GM19324 (cell line): Measurements from ENCODE around the gene KIF24.
"Not testable (repeated sequence)": the region's sequence is repeated elsewhere in the genome, so short reads cannot be mapped to it uniquely, and the experiment has no call there.

Source experiments
- ATAC-seq: cut with Tn5 transposase; IDR thresholded peaks from one replicate; pipeline ENCODE4 v1.9.1; 2021; ENCODE audit warnings: mild to moderate bottlenecking, moderate library complexity; ENCODE audit not compliant: unreplicated experiment, low FRiP score

The KIF24 gene

GRCh38 chr9:34367751-34368410 is 38.8 kb upstream of the KIF24 start:
- ATAC-seq, result not testable (repeated sequence)

DNA sequence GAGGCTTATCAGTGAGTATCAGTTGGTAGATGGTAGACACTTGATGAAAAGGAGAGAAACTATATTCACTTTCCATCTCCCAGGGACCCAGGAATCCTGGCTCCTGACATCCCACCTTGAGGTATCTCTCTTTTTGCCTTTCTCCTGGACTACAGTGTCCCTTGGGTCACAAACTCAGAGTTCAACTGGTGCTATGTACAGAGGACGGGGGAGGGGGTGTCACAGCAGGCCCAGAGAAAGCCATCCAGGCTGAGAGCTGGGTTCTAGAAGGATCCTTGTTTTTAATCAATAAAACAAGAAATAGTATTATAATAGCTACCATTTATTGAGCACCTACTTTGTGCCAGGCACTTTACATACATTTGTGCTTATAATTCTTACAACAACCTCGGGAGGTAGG is 37.3 kb upstream of the KIF24 start:
- no peak for ATAC-seq

DNA sequence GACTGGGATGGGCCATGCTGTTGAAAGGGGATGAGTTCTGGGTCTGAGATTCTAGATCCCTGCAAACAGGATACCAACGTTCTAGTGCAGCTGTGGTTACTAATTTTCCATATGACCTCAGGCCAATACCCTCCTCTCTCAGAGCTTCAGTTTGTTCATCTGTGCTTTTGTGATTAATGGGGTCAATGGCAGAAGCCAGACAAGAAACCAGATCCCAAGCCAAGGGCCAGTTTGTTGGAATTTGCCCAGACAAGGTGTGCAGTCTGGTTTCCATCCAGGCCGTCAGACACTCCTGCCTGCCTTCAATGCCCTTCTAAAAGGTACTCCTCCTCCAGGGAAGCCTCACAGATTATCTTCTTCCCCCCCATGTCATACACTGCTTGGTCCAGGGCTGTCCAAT is 36.2 kb upstream of the KIF24 start:
- no peak for ATAC-seq

GRCh38 chr9:34363619-34364351 is 34.7 kb upstream of the KIF24 start:
- no peak for ATAC-seq

DNA sequence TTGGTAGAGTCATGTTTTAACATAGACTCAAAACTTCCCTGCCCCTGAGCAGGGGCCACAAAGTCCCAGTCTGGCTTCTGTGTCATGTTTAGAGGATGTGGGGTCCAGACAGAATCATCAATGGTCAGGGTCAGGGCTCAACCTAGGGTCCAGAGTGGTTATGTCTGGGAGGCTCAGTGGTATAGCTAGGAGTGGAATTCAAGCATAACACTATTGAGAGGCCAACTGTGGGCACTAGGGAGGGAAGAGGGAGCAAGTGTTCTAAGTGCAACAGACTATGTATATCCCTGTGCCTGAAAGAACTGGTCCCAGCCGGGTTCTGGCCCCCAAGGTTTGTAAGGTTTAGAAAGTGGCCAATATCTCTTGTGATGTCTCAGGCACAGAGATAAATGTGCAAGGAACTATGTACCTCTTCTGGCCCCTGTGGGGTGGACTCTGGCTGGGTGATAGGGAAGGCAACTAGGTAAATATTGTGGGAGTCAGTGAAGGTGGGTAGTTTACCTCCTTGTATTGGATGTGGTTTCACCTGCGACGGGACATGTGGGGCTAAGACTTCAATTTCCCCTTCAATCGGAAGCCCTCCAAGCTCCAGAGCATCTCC is 33.6 kb upstream of the KIF24 start:
- no peak for ATAC-seq

DNA sequence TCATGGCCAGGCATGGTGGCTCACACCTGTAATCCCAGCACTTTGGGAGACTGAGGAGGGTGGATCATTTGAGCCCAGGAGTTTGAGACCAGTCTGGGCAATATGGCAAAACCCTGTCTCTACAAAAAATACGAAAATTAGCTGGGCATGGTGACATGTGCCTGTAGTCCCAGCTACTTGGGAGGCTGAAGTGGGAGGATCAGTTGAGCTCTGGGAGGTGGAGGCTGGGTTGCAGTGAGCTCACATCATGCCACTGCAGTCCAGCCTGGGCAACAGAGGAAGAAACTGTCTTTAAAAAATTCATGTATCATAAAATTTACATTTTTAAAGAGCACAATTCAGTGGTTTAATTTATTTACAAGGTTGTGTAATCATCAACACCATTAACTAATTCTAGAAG is 23.9 kb upstream of the KIF24 start:
- not testable (repeated sequence) for ATAC-seq

GRCh38 chr9:34352122-34352652 is 23.1 kb upstream of the KIF24 start:
- ATAC-seq, result not testable (repeated sequence)

- no peak for ATAC-seq
Observed at GRCh38 chr9:34349324-34349723, 20.3 kb upstream of the KIF24 start.

GRCh38 chr9:34347800-34348158 is 18.7 kb upstream of the KIF24 start:
- no peak for ATAC-seq

DNA sequence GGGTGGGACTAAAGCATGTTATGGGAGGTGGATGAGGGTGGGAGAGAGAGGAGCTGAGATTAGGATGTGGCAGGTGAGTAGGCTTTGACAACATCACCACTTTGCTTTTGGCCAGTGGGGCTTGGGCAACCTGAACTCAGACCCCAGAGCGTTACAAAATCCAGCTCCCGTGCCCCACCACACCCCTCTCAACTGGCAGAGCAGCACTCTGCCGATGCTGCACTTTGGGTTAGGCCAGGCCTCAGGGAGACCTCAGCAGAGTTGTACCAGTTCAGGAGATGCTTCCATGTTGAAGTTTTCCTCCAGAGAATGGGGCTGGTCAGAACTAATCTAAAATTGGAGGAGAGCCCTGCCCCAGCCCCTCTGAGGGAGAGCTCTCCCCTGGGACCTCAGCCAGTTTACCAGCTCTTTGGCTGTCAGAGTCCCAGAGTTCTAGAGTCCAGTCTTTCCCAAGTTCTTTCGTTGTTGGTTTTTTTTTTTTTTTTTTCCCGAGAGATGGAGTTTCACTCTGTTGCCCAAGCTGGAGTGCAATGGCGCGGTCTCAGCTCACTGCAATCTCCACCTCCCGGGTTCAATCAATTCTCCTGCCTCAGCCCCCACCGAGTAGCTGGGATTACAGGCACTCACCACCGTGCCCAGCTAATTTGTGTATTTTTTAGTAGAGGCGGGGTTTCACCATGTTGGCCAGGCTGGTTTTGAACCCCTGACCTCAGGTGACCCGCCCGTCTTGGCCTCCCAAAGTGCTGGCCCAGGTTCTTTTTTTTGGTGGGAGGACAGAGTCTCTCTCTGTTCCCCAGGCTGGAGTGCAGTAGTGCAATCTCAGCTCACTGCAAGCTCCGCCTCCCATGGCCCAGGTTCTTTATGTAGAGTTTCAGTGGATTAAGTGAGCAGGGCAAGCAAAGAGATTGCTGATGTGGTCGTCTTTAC is 18.1 kb upstream of the KIF24 start:
- ATAC-seq, result no peak

DNA sequence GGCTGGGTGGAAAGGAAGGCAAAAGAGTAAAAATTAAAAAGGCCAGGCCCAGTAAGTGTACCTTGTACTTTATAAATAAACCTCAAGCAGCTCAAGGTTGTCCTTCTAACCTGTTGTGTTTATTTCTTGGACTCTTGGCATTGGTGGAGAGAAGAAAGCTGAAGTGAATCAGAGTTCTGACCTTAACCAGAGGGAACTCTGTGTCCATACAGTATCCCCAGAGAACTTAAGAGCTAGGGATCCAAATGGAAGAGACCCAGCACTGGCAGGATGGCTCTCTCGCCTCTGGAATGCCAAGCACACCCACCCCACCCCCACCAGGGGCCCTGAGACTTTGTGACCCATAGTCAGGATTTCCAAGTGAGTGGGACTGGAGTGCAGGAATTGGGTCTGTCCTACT is 14.5 kb upstream of the KIF24 start:
- ATAC-seq, result no peak

- ATAC-seq, result no peak
Observed at GRCh38 chr9:34343090-34343489, 14.0 kb upstream of the KIF24 start.

DNA sequence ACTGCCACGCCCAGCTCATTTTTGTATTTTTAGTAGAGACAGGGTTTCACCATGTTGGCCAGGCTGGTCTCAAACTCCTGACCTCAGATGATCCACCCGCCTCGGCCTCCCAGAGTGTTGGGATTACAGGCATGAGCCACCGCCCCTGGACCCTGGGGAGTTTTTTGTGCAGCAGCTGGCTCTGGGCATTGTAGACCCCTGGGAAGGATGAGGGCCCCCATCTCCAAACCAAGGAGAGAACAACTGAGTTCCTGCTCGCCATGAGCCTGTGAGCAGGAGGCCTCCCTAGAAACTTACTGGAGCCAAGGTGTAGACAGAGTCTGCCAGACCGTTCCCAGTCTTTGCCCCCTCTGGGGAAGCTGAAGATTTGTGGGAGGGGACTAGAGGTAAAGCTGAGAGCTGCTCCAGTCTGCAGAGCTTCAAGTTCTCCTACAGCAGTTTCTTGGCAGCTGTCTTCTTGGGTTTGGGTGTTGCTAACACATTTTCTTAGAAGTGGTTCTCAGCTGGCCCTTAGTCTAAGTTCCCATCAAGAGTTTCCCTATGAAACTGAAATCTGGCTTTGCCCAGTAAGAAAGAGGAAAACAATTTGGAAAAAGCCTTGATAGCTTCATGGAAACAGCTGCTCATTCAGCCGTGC is 12.7 kb upstream of the KIF24 start:
- no peak for ATAC-seq

DNA sequence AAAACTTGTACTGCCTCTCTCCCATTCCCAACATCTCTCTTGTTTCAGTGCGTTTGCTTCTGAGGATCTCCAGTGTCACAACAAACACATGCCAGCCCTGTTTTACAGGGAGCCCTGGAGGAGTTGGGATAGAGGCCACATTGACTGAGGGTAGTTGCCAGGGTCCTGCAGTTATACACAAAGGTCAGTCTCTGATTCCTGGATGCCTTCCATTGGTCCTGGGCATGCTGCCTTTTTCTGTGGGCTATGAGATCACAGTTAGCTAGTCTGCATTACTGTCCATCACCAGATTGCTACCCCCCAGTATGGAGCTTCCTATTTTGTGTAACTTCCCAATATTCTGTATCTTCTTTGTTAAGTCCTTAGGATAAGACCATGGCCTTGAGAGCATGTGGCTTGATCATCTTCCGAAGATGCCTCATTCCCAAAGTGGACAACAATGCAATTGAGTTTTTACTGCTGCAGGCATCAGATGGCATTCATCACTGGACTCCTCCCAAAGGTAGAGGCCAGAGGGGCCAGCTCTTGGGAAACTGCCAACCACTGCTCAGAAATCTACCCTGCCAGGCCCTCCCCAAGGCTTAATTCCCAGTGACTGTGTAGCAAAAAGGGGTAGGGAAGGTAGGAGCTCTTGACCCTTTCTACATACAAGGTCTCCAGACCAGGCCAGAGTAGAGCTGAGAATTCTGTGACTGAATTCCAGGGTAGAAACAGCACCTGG is 9.8 kb upstream of the KIF24 start:
- ATAC-seq, result no peak

DNA sequence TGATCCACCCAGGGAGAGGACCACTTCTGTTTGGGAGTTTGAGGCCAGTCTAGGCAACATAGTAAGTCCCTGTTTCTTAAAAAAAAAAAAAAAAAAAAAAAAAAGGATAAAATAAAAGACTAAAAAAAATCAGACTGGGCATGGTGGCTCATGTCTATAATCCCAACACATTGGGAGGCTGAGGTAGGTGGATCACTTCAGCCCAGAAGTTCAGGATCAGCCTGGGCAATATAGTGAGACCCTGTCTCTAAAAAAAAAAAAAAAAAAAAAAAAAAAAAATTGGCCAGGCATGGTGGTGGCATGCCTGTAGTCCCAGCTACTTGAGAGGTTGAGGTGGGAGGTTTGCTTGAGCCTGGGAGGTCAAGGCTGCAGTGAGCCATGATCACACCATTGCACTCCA is 9.0 kb upstream of the KIF24 start:
- ATAC-seq, result not testable (repeated sequence)

- no peak for ATAC-seq
Observed at GRCh38 chr9:34337403-34337802, 8.3 kb upstream of the KIF24 start.

GRCh38 chr9:34335376-34335775 is 6.3 kb upstream of the KIF24 start:
- ATAC-seq, result no peak

- ATAC-seq, result no peak
Observed at GRCh38 chr9:34334916-34335315, 5.8 kb upstream of the KIF24 start.

GRCh38 chr9:34334337-34334824 is 5.3 kb upstream of the KIF24 start:
- no peak for ATAC-seq
